Progenitor cell of endocrine pancreas (in vitro differentiated cells): Measurements from ENCODE around the gene PDIK1L. TPM values are rescaled to one million over a fixed set of nuclear protein-coding genes. Genes with fewer than 3 reads are reported as not detected.
"Not testable (repeated sequence)": the region's sequence is repeated elsewhere in the genome, so short reads cannot be mapped to it uniquely, and the experiment has no call there.

Experiments
- DNase-seq: peaks from one replicate; pipeline ENCODE4 v3.0.0; 2021; ENCODE audit warnings: low spot score; ENCODE audit not compliant: unreplicated experiment
- H3K27ac Mint-ChIP-seq: 2 replicates; pipeline ENCODE4 v1.8.0; 2021; ENCODE audit warnings: mild to moderate bottlenecking, moderate library complexity, mixed read lengths
- H3K27me3 Mint-ChIP-seq: 2 replicates; pipeline ENCODE4 v1.8.0; 2021; ENCODE audit warnings: mixed read lengths
- H3K36me3 Mint-ChIP-seq: 2 replicates; pipeline ENCODE4 v1.8.0; 2022; ENCODE audit warnings: mixed read lengths; ENCODE audit not compliant: insufficient read depth
- H3K4me1 Mint-ChIP-seq: 2 replicates; pipeline ENCODE4 v1.8.0; 2021; ENCODE audit warnings: low read depth, mixed read lengths
- H3K4me3 Mint-ChIP-seq: 2 replicates; pipeline ENCODE4 v1.8.0; 2021; ENCODE audit warnings: low read depth, mild to moderate bottlenecking, moderate library complexity, mixed read lengths
- H3K9me3 Mint-ChIP-seq: 2 replicates; pipeline ENCODE4 v1.8.0; 2021; ENCODE audit warnings: low read depth, mixed read lengths
- CTCF ChIP-seq: fragments of 200-600 bp; sonication (generic); IDR thresholded peaks from one replicate; pipeline ENCODE4 v1.5.0; 2021; ENCODE audit warnings: antibody characterized with exemption, mild to moderate bottlenecking; ENCODE audit not compliant: unreplicated experiment
- total RNA-seq: library from RNA; stranded (reverse); gene quantifications from 2 replicates; pipeline ENCODE4 v1.2.1, GENCODE V29; 2021

The PDIK1L gene
- total RNA-seq, 1 donor from 2014 or later, result 15.2 TPM

GRCh38 chr1:26102526-26102925 lies 9.1 kb upstream of the PDIK1L start:
- H3K27ac Mint-ChIP-seq, result no peak overlapping the region
- no peak for DNase-seq
- peaks cover 3% of the 10 kb centered on the region for H3K27me3 Mint-ChIP-seq
- TF ChIP-seq CTCF, result no peak
- H3K4me1 Mint-ChIP-seq, result peaks cover 17% of the 10 kb centered on the region
- no peaks in the 10 kb centered on the region for H3K36me3 Mint-ChIP-seq
- no peaks in the 10 kb centered on the region for H3K9me3 Mint-ChIP-seq
- H3K4me3 Mint-ChIP-seq, result no peak overlapping the region

GRCh38 chr1:26105226-26105548 lies 6.4 kb upstream of the PDIK1L start:
- not testable (repeated sequence) for H3K9me3 Mint-ChIP-seq, H3K4me3 Mint-ChIP-seq, H3K36me3 Mint-ChIP-seq, H3K27me3 Mint-ChIP-seq, DNase-seq, H3K27ac Mint-ChIP-seq
- peaks cover 17% of the 10 kb centered on the region for H3K4me1 Mint-ChIP-seq

- no peak for TF ChIP-seq CTCF
- Mint-ChIP-seq H3K4me1 (peaks cover 21% of the 10 kb centered on the region), H3K27ac (peak overlapping the region; percentile 96), H3K9me3 (no peaks in the 10 kb centered on the region), H3K4me3 (peak overlapping the region; percentile 91), H3K27me3 (no peaks in the 10 kb centered on the region), H3K36me3 (peaks cover 3% of the 10 kb centered on the region)
- DNase-seq, result no peak
Observed at GRCh38 chr1:26109229-26110164, 2.1 kb upstream of the PDIK1L start.

GRCh38 chr1:26110731-26111529 lies 694 bp upstream of the PDIK1L start:
- no peak for TF ChIP-seq CTCF
- no peaks in the 10 kb centered on the region for H3K27me3 Mint-ChIP-seq

GRCh38 chr1:26112407-26112775 lies 767 bp downstream of the PDIK1L start:
- H3K4me3 Mint-ChIP-seq, result peak overlapping the region; percentile 87
- H3K27ac Mint-ChIP-seq, result peak overlapping the region; percentile 98
- peaks cover 3% of the 10 kb centered on the region for H3K36me3 Mint-ChIP-seq
- no peaks in the 10 kb centered on the region for H3K9me3 Mint-ChIP-seq
- no peak for TF ChIP-seq CTCF
- DNase-seq, result no peak
- no peaks in the 10 kb centered on the region for H3K27me3 Mint-ChIP-seq
- peaks cover 17% of the 10 kb centered on the region for H3K4me1 Mint-ChIP-seq

More at GRCh38 chr1:26110731-26111529, 694 bp upstream of the PDIK1L start:
- Mint-ChIP-seq H3K4me1 (peaks cover 17% of the 10 kb centered on the region), H3K36me3 (peaks cover 3% of the 10 kb centered on the region), H3K4me3 (peak overlapping the region; percentile 91), H3K27ac (peak overlapping the region; percentile 96), H3K9me3 (no peaks in the 10 kb centered on the region)
- DNase-seq, result peak; percentile 80
